PC-9 (cell line): Measurements from ENCODE around the gene TSPAN32.

Source experiments
- EZH2 ChIP-seq: fragments of 200-600 bp; sonication (generic); IDR thresholded peaks from 2 replicates; pipeline ENCODE4 v1.8.0; 2017; ENCODE audit warnings: antibody characterized with exemption, low read depth
- TF ChIP-seq, protein P1 (sequence below): fragments of 200-600 bp; sonication (generic); conservative IDR thresholded peaks from 2 replicates; pipeline ENCODE4 v1.6.1; 2017; ENCODE audit warnings: mixed run types, antibody characterized with exemption, mild to moderate bottlenecking, moderate library complexity

DNA sequence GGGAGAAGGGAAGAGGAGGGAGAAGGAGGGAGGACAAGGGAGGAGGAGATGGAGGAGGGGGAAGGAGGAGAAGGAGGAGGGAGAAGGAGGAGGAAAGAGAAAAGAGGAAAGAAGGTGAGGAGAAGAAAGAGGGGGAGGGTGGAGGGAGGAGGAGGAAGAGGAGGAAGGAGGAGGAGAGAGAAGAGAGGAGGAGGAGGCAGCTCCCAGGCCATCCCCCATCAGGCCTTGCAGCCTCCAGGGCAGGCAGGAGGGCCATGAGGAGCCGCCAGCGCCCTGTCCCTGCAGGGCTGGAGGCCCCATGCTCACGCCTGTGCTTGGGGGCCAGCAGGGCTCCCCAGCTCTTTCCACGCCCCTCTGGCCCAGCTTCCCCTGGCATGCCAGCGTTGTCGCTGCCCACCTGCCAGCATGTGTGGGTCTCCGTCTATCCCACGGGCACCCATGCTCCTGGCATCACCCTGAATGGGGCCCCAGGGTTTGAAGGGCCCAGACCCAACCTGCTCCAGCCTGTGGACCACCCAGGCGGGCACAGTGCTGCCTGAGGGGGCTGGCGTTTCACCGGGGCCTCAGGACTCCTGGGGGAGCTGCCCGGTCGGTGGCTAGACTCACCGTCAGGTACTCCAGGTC, 5.2 kb downstream of the TSPAN32 start:
- TF ChIP-seq, protein P1, sequence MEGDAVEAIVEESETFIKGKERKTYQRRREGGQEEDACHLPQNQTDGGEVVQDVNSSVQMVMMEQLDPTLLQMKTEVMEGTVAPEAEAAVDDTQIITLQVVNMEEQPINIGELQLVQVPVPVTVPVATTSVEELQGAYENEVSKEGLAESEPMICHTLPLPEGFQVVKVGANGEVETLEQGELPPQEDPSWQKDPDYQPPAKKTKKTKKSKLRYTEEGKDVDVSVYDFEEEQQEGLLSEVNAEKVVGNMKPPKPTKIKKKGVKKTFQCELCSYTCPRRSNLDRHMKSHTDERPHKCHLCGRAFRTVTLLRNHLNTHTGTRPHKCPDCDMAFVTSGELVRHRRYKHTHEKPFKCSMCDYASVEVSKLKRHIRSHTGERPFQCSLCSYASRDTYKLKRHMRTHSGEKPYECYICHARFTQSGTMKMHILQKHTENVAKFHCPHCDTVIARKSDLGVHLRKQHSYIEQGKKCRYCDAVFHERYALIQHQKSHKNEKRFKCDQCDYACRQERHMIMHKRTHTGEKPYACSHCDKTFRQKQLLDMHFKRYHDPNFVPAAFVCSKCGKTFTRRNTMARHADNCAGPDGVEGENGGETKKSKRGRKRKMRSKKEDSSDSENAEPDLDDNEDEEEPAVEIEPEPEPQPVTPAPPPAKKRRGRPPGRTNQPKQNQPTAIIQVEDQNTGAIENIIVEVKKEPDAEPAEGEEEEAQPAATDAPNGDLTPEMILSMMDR: no peak
- no peak for TF ChIP-seq EZH2
